Transverse colon (tissue), 3 donors: Measurements from ENCODE around the gene GDI1.

Experiments used
- CTCF ChIP-seq, 5 experiments: fragments of 200-600 bp in 3 of 5; fragments of 450-650 bp in 2 of 5; sonication (generic) in 3 of 5; IDR thresholded peaks; 1 replicate in 2 of 5; 2 replicates in 3 of 5; pipeline ENCODE4 v1.5.1; 2016 to 2017; ENCODE audit warnings: antibody characterized with exemption in 5 of 5, inconsistent platforms in 3 of 5, mild to moderate bottlenecking in 2 of 5, moderate library complexity in 1 of 5
- POLR2A ChIP-seq: fragments of 450-650 bp; IDR thresholded peaks from one replicate; pipeline ENCODE4 v1.6.1; 2016; ENCODE audit warnings: antibody characterized with exemption, mild to moderate bottlenecking, moderate library complexity

GRCh38 chrX:154419688-154420401, 17.1 kb upstream of the GDI1 start:
- TF ChIP-seq CTCF (IDR thresholded peaks at IDR 0.05) (no peak), POLR2A (no peak)
